ENCODE data around the gene SNX27. TPM values are rescaled to one million over a fixed set of nuclear protein-coding genes. Genes with fewer than 3 reads are reported as not detected.
A peak's percentile ranks its signal among the peaks of the same experiment; 100 is the strongest.

SNX27 gene
- total and polyA plus RNA-seq, 2 donors (not counting 3 experiments of a cell fraction or from before 2014, with no cell fraction given): 8.1 to 24.9 TPM

GRCh38 chr1:151621351-151621750 lies 9.5 kb downstream of the SNX27 start:
- no peaks in the 10 kb centered on the region for H3K27me3 ChIP-seq (ENCODE audit: control insufficient read depth in 2 of 2, insufficient read depth in 2 of 2, low read length in 2 of 2)
- no peak overlapping the region for H3K27ac ChIP-seq (ENCODE audit: insufficient read depth, low read depth, low read length)
- H3K4me2 ChIP-seq (ENCODE audit: insufficient read depth, low read length): no peak overlapping the region
- no TSS peak for BruUV-seq (replicated peaks)
- H3K9me1 ChIP-seq (replicated peaks; ENCODE audit: control insufficient read depth, extremely low read depth, insufficient read depth, low read length): no peaks in the 10 kb centered on the region
- intact Hi-C loops (cut with micrococcal nuclease) (no loop called here), dilution Hi-C loops (cut with MboI; ENCODE audit: extremely low pct_ligation_motif_present, low sequenced_read_pairs) (no loop called here)
- no peaks in the 10 kb centered on the region for H3K9me3 ChIP-seq (replicated peaks; ENCODE audit: control insufficient read depth, insufficient read depth, low read length)
- peaks cover 21% of the 10 kb centered on the region for H3K79me2 ChIP-seq (ENCODE audit: control insufficient read depth, insufficient read depth, low read length)
- FAIRE-seq (peak; percentile 33), DNase-seq (ENCODE audit: low read depth, low spot score) (no peak)
- H3K9ac ChIP-seq (replicated peaks; ENCODE audit: extremely low read depth, insufficient read depth, low read length): no peak overlapping the region
- no peak overlapping the region for H3K4me3 ChIP-seq (replicated peaks in 1 of 3; ENCODE audit: insufficient read depth in 1 of 3, low read depth in 1 of 3, low read length in 3 of 3)
- no peaks in the 10 kb centered on the region for H3K4me1 ChIP-seq (ENCODE audit: control insufficient read depth, extremely low read depth, insufficient read depth, low read length)
- ChIA-PET POLR2A (no interaction called here), CTCF (interaction anchor here (0.9 to 1.8 kb wide), 3 partner anchors 9 to 99 kb away, joined by 3 to 5 read pairs (median 4); partner anchors contain the start of genes RIIAD1 and SNX27)
- no peaks in the 10 kb centered on the region for H3K36me3 ChIP-seq (ENCODE audit: control insufficient read depth in 2 of 2, extremely low read depth in 1 of 2, insufficient read depth in 2 of 2, low read length in 2 of 2)
- H2AFZ ChIP-seq (ENCODE audit: low read depth, low read length): no peak overlapping the region
- no peaks in the 10 kb centered on the region for H4K20me1 ChIP-seq (replicated peaks; ENCODE audit: control insufficient read depth, extremely low read depth, insufficient read depth, low read length)
- TF ChIP-seq POLR2AphosphoS5 (IDR thresholded peaks at IDR 0.05; ENCODE audit: insufficient read depth, low read depth, low read length) (no peak), FOS (IDR thresholded peaks at IDR 0.05; ENCODE audit: borderline replicate concordance, insufficient read depth, low read length) (no peak), POLR2A (IDR thresholded peaks at IDR 0.05; ENCODE audit: low read depth, low read length) (no peak), EZH2 (IDR thresholded peaks at IDR 0.05; ENCODE audit: borderline replicate concordance, low read depth, low read length, severe bottlenecking) (no peak), CTCF (IDR thresholded peaks at IDR 0.05; ENCODE audit: extremely low read depth in 1 of 2, insufficient read depth in 1 of 2, low read depth in 1 of 2, low read length in 2 of 2) (no peak), GATA2 (IDR thresholded peaks at IDR 0.05; ENCODE audit: insufficient read depth, insufficient read length, low read depth, low read length) (no peak), JUN (IDR thresholded peaks at IDR 0.05; ENCODE audit: borderline replicate concordance, insufficient read depth, insufficient read length, low read depth) (no peak), MYC (IDR thresholded peaks at IDR 0.05; ENCODE audit: low read depth, low read length) (no peak)
- TF ChIP-seq, protein P1, sequence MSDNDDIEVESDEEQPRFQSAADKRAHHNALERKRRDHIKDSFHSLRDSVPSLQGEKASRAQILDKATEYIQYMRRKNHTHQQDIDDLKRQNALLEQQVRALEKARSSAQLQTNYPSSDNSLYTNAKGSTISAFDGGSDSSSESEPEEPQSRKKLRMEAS (IDR thresholded peaks at IDR 0.05; ENCODE audit: insufficient read depth, insufficient read length): no peak

All from endothelial cell of umbilical vein (primary cell).